Measurements from ENCODE around the gene GRM7.

DNA sequence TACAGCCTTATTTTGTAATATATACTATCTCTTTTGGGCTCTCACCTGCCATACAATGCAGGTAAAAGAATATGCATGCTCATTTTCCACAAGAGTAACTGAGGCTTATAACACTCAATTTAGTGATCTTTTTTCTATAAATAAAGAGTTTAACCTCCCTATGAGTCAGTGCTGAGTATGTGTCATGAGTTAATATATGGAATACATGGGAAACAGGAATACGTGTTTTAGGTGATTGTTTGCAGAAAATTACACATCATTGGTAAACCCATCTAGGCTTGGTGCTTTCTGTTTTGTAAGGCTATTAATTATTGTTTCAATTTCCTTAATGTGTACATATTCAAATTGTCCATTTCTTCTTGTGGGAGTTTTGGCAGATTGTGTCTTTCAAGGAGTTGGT is 411.3 kb downstream of the GRM7 start:
- TF ChIP-seq YY1 (IDR thresholded peaks at IDR 0.05) (no peak), TAF1 (conservative IDR thresholded peaks at IDR 0.05) (no peak), RAD21 (IDR thresholded peaks at IDR 0.05) (no peak), FOXA1 (IDR thresholded peaks at IDR 0.05) (no peak), HNF4A (conservative IDR thresholded peaks at IDR 0.05) (no peak), EGR1 (IDR thresholded peaks at IDR 0.05; ENCODE audit: low read depth in 2 of 2) (no peak), HNF4G (IDR thresholded peaks at IDR 0.05) (no peak), NR2F2 (IDR thresholded peaks at IDR 0.05) (no peak), JUND (IDR thresholded peaks at IDR 0.05) (no peak)
- TF ChIP-seq, protein P1, sequence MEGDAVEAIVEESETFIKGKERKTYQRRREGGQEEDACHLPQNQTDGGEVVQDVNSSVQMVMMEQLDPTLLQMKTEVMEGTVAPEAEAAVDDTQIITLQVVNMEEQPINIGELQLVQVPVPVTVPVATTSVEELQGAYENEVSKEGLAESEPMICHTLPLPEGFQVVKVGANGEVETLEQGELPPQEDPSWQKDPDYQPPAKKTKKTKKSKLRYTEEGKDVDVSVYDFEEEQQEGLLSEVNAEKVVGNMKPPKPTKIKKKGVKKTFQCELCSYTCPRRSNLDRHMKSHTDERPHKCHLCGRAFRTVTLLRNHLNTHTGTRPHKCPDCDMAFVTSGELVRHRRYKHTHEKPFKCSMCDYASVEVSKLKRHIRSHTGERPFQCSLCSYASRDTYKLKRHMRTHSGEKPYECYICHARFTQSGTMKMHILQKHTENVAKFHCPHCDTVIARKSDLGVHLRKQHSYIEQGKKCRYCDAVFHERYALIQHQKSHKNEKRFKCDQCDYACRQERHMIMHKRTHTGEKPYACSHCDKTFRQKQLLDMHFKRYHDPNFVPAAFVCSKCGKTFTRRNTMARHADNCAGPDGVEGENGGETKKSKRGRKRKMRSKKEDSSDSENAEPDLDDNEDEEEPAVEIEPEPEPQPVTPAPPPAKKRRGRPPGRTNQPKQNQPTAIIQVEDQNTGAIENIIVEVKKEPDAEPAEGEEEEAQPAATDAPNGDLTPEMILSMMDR (IDR thresholded peaks at IDR 0.05; ENCODE audit: low read depth, low read length, missing input control) = no peak
- TF ChIP-seq, protein P2, sequence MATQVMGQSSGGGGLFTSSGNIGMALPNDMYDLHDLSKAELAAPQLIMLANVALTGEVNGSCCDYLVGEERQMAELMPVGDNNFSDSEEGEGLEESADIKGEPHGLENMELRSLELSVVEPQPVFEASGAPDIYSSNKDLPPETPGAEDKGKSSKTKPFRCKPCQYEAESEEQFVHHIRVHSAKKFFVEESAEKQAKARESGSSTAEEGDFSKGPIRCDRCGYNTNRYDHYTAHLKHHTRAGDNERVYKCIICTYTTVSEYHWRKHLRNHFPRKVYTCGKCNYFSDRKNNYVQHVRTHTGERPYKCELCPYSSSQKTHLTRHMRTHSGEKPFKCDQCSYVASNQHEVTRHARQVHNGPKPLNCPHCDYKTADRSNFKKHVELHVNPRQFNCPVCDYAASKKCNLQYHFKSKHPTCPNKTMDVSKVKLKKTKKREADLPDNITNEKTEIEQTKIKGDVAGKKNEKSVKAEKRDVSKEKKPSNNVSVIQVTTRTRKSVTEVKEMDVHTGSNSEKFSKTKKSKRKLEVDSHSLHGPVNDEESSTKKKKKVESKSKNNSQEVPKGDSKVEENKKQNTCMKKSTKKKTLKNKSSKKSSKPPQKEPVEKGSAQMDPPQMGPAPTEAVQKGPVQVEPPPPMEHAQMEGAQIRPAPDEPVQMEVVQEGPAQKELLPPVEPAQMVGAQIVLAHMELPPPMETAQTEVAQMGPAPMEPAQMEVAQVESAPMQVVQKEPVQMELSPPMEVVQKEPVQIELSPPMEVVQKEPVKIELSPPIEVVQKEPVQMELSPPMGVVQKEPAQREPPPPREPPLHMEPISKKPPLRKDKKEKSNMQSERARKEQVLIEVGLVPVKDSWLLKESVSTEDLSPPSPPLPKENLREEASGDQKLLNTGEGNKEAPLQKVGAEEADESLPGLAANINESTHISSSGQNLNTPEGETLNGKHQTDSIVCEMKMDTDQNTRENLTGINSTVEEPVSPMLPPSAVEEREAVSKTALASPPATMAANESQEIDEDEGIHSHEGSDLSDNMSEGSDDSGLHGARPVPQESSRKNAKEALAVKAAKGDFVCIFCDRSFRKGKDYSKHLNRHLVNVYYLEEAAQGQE (IDR thresholded peaks at IDR 0.05) = no peak
- TF ChIP-seq, protein P3, sequence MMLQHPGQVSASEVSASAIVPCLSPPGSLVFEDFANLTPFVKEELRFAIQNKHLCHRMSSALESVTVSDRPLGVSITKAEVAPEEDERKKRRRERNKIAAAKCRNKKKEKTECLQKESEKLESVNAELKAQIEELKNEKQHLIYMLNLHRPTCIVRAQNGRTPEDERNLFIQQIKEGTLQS (IDR thresholded peaks at IDR 0.05) = no peak
- TF ChIP-seq, protein P4, sequence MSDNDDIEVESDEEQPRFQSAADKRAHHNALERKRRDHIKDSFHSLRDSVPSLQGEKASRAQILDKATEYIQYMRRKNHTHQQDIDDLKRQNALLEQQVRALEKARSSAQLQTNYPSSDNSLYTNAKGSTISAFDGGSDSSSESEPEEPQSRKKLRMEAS (IDR thresholded peaks at IDR 0.05) = no peak
- TF ChIP-seq, protein P5, sequence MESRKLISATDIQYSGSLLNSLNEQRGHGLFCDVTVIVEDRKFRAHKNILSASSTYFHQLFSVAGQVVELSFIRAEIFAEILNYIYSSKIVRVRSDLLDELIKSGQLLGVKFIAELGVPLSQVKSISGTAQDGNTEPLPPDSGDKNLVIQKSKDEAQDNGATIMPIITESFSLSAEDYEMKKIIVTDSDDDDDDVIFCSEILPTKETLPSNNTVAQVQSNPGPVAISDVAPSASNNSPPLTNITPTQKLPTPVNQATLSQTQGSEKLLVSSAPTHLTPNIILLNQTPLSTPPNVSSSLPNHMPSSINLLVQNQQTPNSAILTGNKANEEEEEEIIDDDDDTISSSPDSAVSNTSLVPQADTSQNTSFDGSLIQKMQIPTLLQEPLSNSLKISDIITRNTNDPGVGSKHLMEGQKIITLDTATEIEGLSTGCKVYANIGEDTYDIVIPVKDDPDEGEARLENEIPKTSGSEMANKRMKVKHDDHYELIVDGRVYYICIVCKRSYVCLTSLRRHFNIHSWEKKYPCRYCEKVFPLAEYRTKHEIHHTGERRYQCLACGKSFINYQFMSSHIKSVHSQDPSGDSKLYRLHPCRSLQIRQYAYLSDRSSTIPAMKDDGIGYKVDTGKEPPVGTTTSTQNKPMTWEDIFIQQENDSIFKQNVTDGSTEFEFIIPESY (IDR thresholded peaks at IDR 0.05) = no peak

Measured in liver (tissue), 3 donors.